GM19455 (cell line): ENCODE data around the gene GJD2.

ENCODE experiments used
- ATAC-seq: cut with Tn5 transposase; IDR thresholded peaks from one replicate; pipeline ENCODE4 v1.9.1; 2021; ENCODE audit not compliant: unreplicated experiment

The GJD2 gene

DNA sequence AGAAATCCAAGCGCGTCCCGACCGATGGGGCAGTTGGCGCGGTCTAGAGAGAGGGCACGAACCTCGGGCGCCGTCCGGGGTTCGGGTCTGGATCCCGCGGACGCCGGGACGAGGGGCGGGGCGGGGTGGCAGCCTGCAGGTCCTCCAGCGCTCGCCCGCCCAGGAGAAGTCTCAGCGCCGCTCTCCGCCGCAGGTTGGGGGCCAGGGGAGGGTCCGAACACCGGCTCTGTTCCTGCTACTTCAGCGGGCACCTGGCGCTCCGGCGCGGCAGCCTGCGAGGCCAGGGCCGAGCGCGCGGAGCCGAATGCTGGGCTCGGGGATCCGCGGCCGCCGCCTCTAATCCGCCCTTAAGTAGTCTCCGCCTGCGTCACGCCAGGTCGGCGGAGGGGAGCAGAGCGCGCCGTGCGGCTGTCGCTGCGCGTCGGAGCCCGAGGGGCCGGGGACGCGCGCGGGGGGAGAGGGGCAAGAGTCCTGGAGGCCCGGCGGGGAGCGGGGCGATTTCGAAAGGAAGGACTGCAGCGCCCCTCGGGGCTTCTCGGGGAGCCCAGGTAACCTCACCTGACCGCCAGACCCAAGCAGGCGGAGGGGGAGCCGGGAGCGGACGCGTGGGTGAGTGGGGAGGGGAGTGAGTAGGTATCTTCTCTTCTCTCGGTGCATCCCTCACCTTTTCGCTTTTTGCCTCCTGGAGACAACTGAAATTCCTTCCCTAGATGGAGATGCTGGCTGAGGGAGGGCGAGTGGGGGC lies at the start of gene GJD2:
Gene GJD2, minus strand, starts transcription at position 325 of the 745 bp plus-strand sequence. CDS start 510 bp downstream, outside the sequence.
- ATAC-seq: no peak

GRCh38 chr15:34804113-34804512 lies 49.3 kb upstream of the GJD2 start:
- no peak for ATAC-seq

DNA sequence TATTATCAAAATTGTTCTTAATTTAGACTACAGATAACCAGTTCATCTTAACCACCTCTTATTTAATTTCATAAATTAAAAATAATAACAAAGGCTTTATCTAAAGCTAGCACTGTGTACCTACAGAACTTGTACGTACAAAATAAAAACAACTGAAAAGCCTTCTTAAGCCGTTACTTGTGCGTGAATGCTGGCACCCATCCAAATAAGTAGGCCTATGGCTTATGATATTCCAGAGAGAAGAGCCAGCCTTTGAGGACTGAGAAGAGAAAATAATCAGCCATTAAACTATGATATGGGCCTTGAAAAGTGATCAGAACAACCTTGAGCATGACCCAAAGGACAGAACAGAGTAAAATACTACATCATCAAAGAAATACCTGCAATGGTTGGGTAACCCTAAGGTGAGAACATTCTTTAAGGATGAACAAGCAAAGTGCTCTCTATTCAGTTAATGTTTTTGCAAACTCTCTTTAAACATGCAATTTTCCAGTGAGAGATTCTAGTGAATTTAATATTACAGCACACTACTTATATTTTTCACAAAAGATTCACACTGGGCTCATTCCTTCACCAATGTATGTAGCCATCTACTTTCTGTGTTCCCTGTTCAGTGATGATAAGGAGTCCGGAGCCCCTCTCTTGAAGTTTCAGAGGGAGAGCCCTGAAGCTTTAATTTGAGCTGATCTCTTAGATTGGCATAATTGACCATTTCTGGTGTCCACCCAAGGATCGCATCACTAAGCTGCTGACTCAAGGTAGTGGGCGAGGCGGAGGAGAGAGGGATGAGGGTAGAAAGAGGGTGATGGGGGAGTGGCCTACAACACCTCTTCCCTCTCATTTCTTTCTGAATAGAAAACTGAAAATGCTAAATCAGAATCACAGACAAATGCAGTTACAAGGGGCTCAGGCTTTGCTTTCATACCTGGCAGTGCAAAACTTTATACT lies 48.3 kb upstream of the GJD2 start:
- no peak for ATAC-seq

- ATAC-seq: no peak
These were observed 47.6 kb upstream of the GJD2 start for GRCh38 chr15:34802371-34802770.

DNA sequence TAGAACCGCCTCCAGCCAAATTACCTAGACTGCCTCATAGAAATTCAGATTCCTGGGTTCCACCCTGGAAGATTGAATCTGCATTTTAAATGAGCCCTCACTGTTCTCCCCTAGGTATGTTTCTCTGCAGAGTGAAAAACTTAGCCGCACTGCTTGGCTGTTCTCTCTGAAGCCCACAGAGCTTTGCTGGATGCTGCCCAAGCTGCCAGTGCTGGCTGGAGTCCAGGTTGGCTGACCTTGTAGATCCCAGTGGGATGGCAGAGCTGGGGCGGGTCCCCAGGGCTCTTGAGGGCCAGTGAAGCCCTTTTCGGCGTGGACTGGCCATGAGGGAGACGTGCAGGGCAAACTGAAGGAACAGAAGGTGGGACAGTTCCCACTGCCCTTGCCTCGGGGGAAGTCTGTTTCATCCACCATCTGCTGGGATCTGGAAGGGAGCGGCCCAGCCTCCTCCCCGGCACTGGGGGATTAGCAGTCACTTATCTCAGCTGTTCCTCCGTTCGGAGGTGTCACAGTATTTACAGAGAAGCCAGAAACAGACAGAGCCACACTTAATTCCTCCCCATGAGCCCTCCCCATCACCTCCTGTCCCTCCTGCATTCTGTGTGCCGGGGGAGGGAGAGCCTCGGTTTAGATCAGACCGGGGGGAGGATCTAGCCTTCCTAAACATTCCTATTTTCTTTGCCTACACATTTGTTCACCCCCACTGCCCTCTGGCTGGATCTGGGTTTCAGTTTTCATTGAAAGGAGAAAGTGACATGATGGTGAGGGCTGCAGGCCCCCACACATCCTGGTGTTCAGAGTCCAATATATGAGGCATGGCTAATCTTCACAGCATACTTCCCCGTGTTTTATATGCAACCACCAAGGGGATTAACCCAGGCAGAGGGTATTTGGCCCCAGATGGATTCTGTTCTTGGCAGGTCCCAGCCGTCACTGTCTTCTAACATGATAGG lies 44.6 kb upstream of the GJD2 start:
- no peak for ATAC-seq

GRCh38 chr15:34796847-34797435 lies 42.1 kb upstream of the GJD2 start:
- no peak for ATAC-seq

- ATAC-seq: no peak
These were observed 40.7 kb upstream of the GJD2 start, which contains the start of gene ACTC1 for GRCh38 chr15:34795267-34796081. TSS of gene ACTC1 (minus strand) at chr15:34795549. CDS start at chr15:34794808, 741 bp downstream.

DNA sequence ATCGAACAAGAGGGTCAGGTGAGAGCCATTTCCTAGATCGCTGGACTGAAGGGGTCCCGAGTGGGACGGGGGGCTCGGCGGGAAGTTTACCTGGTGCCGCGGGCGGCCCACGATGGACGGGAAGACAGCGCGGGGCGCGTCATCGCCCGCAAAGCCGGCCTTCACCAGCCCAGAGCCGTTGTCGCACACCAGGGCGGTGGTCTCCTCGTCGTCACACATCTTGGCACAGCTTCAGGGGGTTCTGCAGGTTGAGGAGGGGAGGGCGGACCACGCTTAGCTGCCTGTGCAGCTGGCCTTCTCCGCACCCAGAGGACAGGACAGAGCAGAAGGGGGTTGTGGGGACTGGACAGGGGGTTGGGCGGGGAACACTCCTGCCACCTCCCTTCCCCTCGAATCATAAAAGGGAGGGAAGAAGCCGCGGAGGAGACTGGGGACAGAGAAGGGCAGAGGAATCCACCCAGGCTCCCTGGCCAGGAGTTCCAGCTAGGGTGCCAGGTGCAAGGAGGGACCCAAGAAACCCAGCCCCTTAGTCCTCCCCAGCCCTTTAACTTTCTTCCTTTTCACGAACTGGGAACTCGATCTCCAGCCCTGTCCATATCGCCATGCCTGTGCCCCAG lies 39.9 kb upstream of the GJD2 start:
- no peak for ATAC-seq

- ATAC-seq: no peak
These were observed 39.1 kb upstream of the GJD2 start for GRCh38 chr15:34793901-34794300.

- ATAC-seq: no peak
These were observed 38.3 kb upstream of the GJD2 start for GRCh38 chr15:34793071-34793470.

DNA sequence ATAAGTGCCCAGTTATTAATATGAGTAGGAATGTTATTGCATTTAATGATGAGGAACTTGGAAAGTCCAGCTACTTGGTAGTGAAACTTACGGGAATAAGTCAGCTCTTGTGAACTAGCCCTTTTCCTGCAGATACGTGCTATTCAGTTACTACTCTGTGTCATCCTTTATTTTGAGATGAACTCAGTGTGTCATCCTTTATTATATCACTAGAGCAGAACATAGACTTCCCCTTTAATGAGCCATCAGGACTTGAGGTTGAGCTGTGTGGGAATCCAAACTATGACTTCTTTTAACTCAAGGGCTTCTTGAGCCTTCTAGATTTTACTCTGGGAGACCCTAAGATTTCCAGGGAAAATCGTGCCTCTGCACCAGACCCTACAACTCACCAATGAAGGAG lies 36.9 kb upstream of the GJD2 start:
- no peak for ATAC-seq

DNA sequence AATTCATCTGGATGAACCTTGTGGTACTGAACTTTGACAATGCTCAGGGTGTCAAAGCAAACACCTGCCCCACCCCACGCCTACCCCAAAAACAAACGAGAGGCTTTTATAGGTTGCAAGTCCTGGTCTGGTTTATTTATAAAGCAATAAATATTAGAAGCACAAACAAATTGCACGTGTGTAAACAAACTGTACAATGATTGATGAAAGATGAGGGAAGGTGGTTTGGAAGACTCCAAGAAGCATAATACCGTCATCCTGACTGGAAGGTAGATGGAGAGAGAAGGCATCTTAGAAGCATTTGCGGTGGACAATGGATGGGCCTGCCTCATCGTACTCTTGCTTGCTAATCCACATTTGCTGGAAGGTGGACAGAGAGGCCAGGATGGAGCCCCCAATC lies 35.3 kb upstream of the GJD2 start:
- no peak for ATAC-seq

DNA sequence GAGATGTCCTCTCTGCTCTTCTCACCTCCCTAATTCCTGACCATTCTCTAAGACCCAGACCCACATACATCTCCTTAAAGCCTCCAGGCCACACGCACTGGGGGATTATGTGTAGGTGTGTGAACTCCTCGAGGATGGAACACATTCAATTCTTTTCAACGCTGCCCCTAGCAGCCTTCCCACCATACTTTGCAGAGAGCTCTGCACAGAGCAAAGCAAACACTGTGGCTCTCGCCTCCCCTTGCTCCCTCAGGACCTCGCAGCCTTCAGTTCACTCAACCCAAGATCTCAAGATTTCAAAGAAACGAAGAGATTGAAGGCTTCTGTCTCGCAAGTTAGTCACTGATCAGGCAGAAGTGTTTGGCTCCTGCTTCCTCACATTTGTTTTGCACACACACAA lies 34.5 kb upstream of the GJD2 start:
- no peak for ATAC-seq

DNA sequence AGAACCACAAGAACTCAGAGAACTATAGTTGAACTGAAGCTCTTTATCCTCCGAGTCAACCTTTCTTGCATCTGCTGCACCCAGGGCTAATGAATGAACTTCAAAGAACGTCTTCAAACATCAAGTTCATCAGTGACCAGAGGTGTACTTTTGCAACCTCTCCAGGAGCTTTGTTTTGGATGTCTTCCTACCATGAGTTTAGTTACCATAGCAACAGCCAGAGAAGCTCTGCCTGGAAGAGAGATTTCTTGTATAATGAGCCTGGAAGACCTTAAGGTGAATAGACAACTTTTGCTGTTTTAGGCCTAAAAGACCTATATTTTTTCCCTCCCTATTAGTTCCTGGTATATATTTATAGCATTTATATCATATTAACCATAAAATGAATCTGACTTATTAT lies 31.4 kb upstream of the GJD2 start:
- no peak for ATAC-seq

GRCh38 chr15:34783991-34784390 lies 29.2 kb upstream of the GJD2 start:
- ATAC-seq: no peak

DNA sequence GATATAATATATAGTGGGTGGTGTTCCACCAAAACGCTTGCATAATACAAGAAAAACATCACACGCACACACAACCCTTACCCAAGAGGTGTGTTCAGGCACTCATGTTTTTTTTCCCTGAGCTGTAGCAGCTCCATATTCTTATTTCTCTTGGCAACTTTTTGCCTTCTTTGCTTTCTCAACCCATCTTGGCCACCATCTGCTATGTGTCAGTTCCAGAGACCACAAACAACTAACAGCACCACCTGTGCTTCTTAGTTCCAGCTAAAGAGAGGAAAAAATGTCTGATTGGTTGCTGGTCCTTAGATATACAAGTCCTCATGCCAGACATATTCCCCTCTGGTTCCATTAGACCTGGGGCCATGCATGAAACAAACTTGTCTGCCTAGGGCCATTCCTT lies 28.6 kb upstream of the GJD2 start:
- no peak for ATAC-seq

- ATAC-seq: no peak
These were observed 28.1 kb upstream of the GJD2 start for GRCh38 chr15:34782901-34783300.

- ATAC-seq: no peak
These were observed 25.9 kb upstream of the GJD2 start for GRCh38 chr15:34780725-34781124.

GRCh38 chr15:34776606-34777105 lies 21.9 kb upstream of the GJD2 start:
- no peak for ATAC-seq
